ENCODE data around the gene TMEM200C. TPM values are rescaled to one million over a fixed set of nuclear protein-coding genes. Genes with fewer than 3 reads are reported as not detected.
A peak's percentile ranks its signal among the peaks of the same experiment; 100 is the strongest.
"Not testable (repeated sequence)": the region's sequence is repeated elsewhere in the genome, so short reads cannot be mapped to it uniquely, and the experiment has no call there.

Gene TMEM200C
- total and polyA plus RNA-seq, 2 experiments from 2014 or later, result 13.5 to 40.8 TPM

- no peaks in the 10 kb centered on the region for H3K27me3 ChIP-seq
- peak; percentile 91 to 94 for DNase-seq (ENCODE audit: low read depth in 1 of 2, low spot score in 1 of 2)
- no peak overlapping the region for H3K27ac ChIP-seq
- peak; percentile 86 for TF ChIP-seq CTCF (IDR thresholded peaks at IDR 0.05; ENCODE audit: low read depth, low read length)
- H3K4me1 ChIP-seq (ENCODE audit: low read depth), result no peaks in the 10 kb centered on the region
- no peaks in the 10 kb centered on the region for H3K9me3 ChIP-seq (ENCODE audit: low read depth)
- H3K36me3 ChIP-seq, result no peaks in the 10 kb centered on the region
- no peak overlapping the region for H3K4me3 ChIP-seq
Measured at GRCh38 chr18:5868218-5868854, 27.0 kb downstream of the TMEM200C start.

- Histone ChIP-seq H3K4me3 (no peak overlapping the region), H3K4me1 (ENCODE audit: low read depth) (no peaks in the 10 kb centered on the region), H3K9me3 (ENCODE audit: low read depth) (no peaks in the 10 kb centered on the region), H3K36me3 (no peaks in the 10 kb centered on the region), H3K27me3 (no peaks in the 10 kb centered on the region), H3K27ac (no peak overlapping the region)
- DNase-seq (ENCODE audit: low read depth in 1 of 2, low spot score in 1 of 2), result no peak
- TF ChIP-seq CTCF (IDR thresholded peaks at IDR 0.05; ENCODE audit: low read depth, low read length), result no peak
Measured at GRCh38 chr18:5865521-5865920, 29.8 kb downstream of the TMEM200C start.

GRCh38 chr18:5862127-5862526 lies 33.2 kb downstream of the TMEM200C start:
- H3K9me3 ChIP-seq (ENCODE audit: low read depth); H3K4me1 ChIP-seq (ENCODE audit: low read depth); H3K27ac ChIP-seq; DNase-seq (ENCODE audit: low read depth in 1 of 2, low spot score in 1 of 2); H3K27me3 ChIP-seq; H3K4me3 ChIP-seq; H3K36me3 ChIP-seq: not testable (repeated sequence)

GRCh38 chr18:5857180-5857579 lies 38.1 kb downstream of the TMEM200C start:
- no peak for DNase-seq (ENCODE audit: low read depth in 1 of 2, low spot score in 1 of 2)
- H3K4me3 ChIP-seq, result no peak overlapping the region
- no peaks in the 10 kb centered on the region for H3K36me3 ChIP-seq

GRCh38 chr18:5853253-5853652 lies 42.1 kb downstream of the TMEM200C start:
- DNase-seq (ENCODE audit: low read depth in 1 of 2, low spot score in 1 of 2), result no peak

More at GRCh38 chr18:5857180-5857579, 38.1 kb downstream of the TMEM200C start:
- no peak overlapping the region for H3K27ac ChIP-seq
- no peaks in the 10 kb centered on the region for H3K4me1 ChIP-seq (ENCODE audit: low read depth)
- no peak for TF ChIP-seq CTCF (IDR thresholded peaks at IDR 0.05; ENCODE audit: low read depth, low read length)
- no peaks in the 10 kb centered on the region for H3K27me3 ChIP-seq
- H3K9me3 ChIP-seq (ENCODE audit: low read depth), result no peaks in the 10 kb centered on the region

More at GRCh38 chr18:5853253-5853652, 42.1 kb downstream of the TMEM200C start:
- TF ChIP-seq CTCF (IDR thresholded peaks at IDR 0.05; ENCODE audit: low read depth, low read length), result no peak
- Histone ChIP-seq H3K36me3 (no peaks in the 10 kb centered on the region), H3K4me1 (ENCODE audit: low read depth) (no peaks in the 10 kb centered on the region), H3K4me3 (no peak overlapping the region), H3K27ac (no peak overlapping the region), H3K9me3 (ENCODE audit: low read depth) (no peaks in the 10 kb centered on the region), H3K27me3 (no peaks in the 10 kb centered on the region)
